Measurements from ENCODE around the gene SLC4A8.

The SLC4A8 gene

GRCh38 chr12:51430196-51430895, 5.7 kb downstream of the SLC4A8 start:
- H3K27ac ChIP-seq = peak overlapping the region; percentile 15
- TF ChIP-seq ZFX (IDR thresholded peaks at IDR 0.05; ENCODE audit: borderline replicate concordance) (no peak), CTCF (IDR thresholded peaks at IDR 0.05) (no peak)

GRCh38 chr12:51432921-51433320, 8.3 kb downstream of the SLC4A8 start:
- no peak overlapping the region for H3K27ac ChIP-seq
- no peak for TF ChIP-seq CTCF (IDR thresholded peaks at IDR 0.05)
- no peak for TF ChIP-seq ZFX (IDR thresholded peaks at IDR 0.05; ENCODE audit: borderline replicate concordance)

GRCh38 chr12:51434305-51434704, 9.7 kb downstream of the SLC4A8 start:
- TF ChIP-seq CTCF (IDR thresholded peaks at IDR 0.05) (no peak), ZFX (IDR thresholded peaks at IDR 0.05; ENCODE audit: borderline replicate concordance) (no peak)

GRCh38 chr12:51437431-51437830, 12.8 kb downstream of the SLC4A8 start:
- TF ChIP-seq ZFX (IDR thresholded peaks at IDR 0.05; ENCODE audit: borderline replicate concordance) (no peak), CTCF (IDR thresholded peaks at IDR 0.05) (no peak)
- H3K27ac ChIP-seq = no peak overlapping the region

More at GRCh38 chr12:51434305-51434704, 9.7 kb downstream of the SLC4A8 start:
- H3K27ac ChIP-seq = no peak overlapping the region

GRCh38 chr12:51439330-51439729, 14.7 kb downstream of the SLC4A8 start:
- no peak overlapping the region for H3K27ac ChIP-seq
- TF ChIP-seq ZFX (IDR thresholded peaks at IDR 0.05; ENCODE audit: borderline replicate concordance) (no peak), CTCF (IDR thresholded peaks at IDR 0.05) (no peak)

GRCh38 chr12:51441583-51441982, 17.0 kb downstream of the SLC4A8 start:
- no peak overlapping the region for H3K27ac ChIP-seq
- TF ChIP-seq ZFX (IDR thresholded peaks at IDR 0.05; ENCODE audit: borderline replicate concordance) = no peak
- no peak for TF ChIP-seq CTCF (IDR thresholded peaks at IDR 0.05)

GRCh38 chr12:51442324-51442723, 17.7 kb downstream of the SLC4A8 start:
- no peak overlapping the region for H3K27ac ChIP-seq
- TF ChIP-seq ZFX (IDR thresholded peaks at IDR 0.05; ENCODE audit: borderline replicate concordance) (no peak), CTCF (IDR thresholded peaks at IDR 0.05) (no peak)

Data from 22Rv1 (cell line).